ENCODE measurements around the gene JAK1. TPM values are rescaled to one million over a fixed set of nuclear protein-coding genes. Genes with fewer than 3 reads are reported as not detected.

Gene JAK1
- total RNA-seq, 6 donors from 2014 or later, result 156 to 191 (median 167) TPM

- peaks cover 0 to 86% (median 31%) of the 10 kb centered on the region in 4 donors for H3K36me3 ChIP-seq
- 93 to 100% methylated on average over 1 of the region's 1 CpG for WGBS, 2 donors
Measured at GRCh38 chr1:64867266-64867665, 99.1 kb downstream of the JAK1 start.

GRCh38 chr1:64866689-64867088 is 99.7 kb downstream of the JAK1 start:
- no peak for DNase-seq

More at GRCh38 chr1:64867266-64867665, 99.1 kb downstream of the JAK1 start:
- ATAC-seq (ENCODE audit: low FRiP score in 2 of 2) (no peak), DNase-seq (no peak)
- H3K4me3 ChIP-seq, result no peak overlapping the region
- peaks cover 15 to 21% (median 18%) of the 10 kb centered on the region in 4 donors for H3K4me1 ChIP-seq
- H3K9me3 ChIP-seq, result no peaks in the 10 kb centered on the region
- no peak overlapping the region for H3K27ac ChIP-seq
- no peak for TF ChIP-seq CTCF (IDR thresholded peaks at IDR 0.05)
- TF ChIP-seq EP300 (IDR thresholded peaks at IDR 0.05), result no peak
- TF ChIP-seq POLR2A (IDR thresholded peaks at IDR 0.05), result no peak
- no peak for TF ChIP-seq POLR2AphosphoS5 (IDR thresholded peaks at IDR 0.05)
- no peaks in the 10 kb centered on the region for H3K27me3 ChIP-seq

GRCh38 chr1:64865105-64865757 is 101.1 kb downstream of the JAK1 start:
- Histone ChIP-seq H3K27ac (peak overlapping the region in 3 of 4 donors; percentile 31 to 62 (median 60)), H3K36me3 (peaks cover 0 to 75% (median 25%) of the 10 kb centered on the region in 4 donors), H3K9me3 (no peaks in the 10 kb centered on the region), H3K27me3 (no peaks in the 10 kb centered on the region), H3K4me3 (no peak overlapping the region), H3K4me1 (peaks cover 15 to 28% (median 21%) of the 10 kb centered on the region in 4 donors)
- no peak for ATAC-seq (ENCODE audit: low FRiP score in 2 of 2)
- 86 to 94% methylated on average over 6 of the region's 6 CpGs for WGBS, 2 donors
- no peak for DNase-seq
- TF ChIP-seq POLR2A (IDR thresholded peaks at IDR 0.05), result no peak
- TF ChIP-seq CTCF (IDR thresholded peaks at IDR 0.05), result no peak
- TF ChIP-seq POLR2AphosphoS5 (IDR thresholded peaks at IDR 0.05), result no peak
- TF ChIP-seq EP300 (IDR thresholded peaks at IDR 0.05), result no peak

More at GRCh38 chr1:64866689-64867088, 99.7 kb downstream of the JAK1 start:
- no peaks in the 10 kb centered on the region for H3K9me3 ChIP-seq
- TF ChIP-seq POLR2A (IDR thresholded peaks at IDR 0.05) (no peak), POLR2AphosphoS5 (IDR thresholded peaks at IDR 0.05) (no peak), EP300 (IDR thresholded peaks at IDR 0.05) (no peak), CTCF (IDR thresholded peaks at IDR 0.05) (no peak)
- WGBS, 2 donors, result 86 to 88% methylated on average over 10 of the region's 10 CpGs
- H3K4me3 ChIP-seq, result no peak overlapping the region
- H3K36me3 ChIP-seq, result peaks cover 0 to 86% (median 27%) of the 10 kb centered on the region in 4 donors
- no peaks in the 10 kb centered on the region for H3K27me3 ChIP-seq
- H3K27ac ChIP-seq, result no peak overlapping the region
- H3K4me1 ChIP-seq, result peaks cover 15 to 23% (median 21%) of the 10 kb centered on the region in 4 donors
- ATAC-seq (ENCODE audit: low FRiP score in 2 of 2), result no peak

GRCh38 chr1:64864018-64864940 is 102.1 kb downstream of the JAK1 start:
- DNase-seq (peak in 1 of 2 donors; percentile 83), ATAC-seq (ENCODE audit: low FRiP score in 2 of 2) (peak; percentile 88 to 90)
- no peaks in the 10 kb centered on the region for H3K9me3 ChIP-seq
- peaks cover 15 to 28% (median 21%) of the 10 kb centered on the region in 4 donors for H3K4me1 ChIP-seq
- peaks cover 0 to 76% (median 29%) of the 10 kb centered on the region in 4 donors for H3K36me3 ChIP-seq
- no peaks in the 10 kb centered on the region for H3K27me3 ChIP-seq
- peak overlapping the region; percentile 57 to 68 (median 61) for H3K27ac ChIP-seq
- no peak overlapping the region for H3K4me3 ChIP-seq
- 54 to 57% methylated on average over 12 to 14 of the region's 14 CpGs for WGBS, 2 donors
- no peak for TF ChIP-seq CTCF (IDR thresholded peaks at IDR 0.05)
- TF ChIP-seq POLR2AphosphoS5 (IDR thresholded peaks at IDR 0.05), result peak; percentile 69 to 89
- TF ChIP-seq POLR2A (IDR thresholded peaks at IDR 0.05), result peak in 1 of 4 donors; percentile 47
- peak in 2 of 4 donors; percentile 51 to 74 for TF ChIP-seq EP300 (IDR thresholded peaks at IDR 0.05)

Data from upper lobe of left lung (tissue), 6 donors.